Esophagus mucosa (tissue), 1 donor: Measurements from ENCODE around the gene KRT32. TPM values are rescaled to one million over a fixed set of nuclear protein-coding genes. Genes with fewer than 3 reads are reported as not detected.
"Not testable (repeated sequence)": the region's sequence is repeated elsewhere in the genome, so short reads cannot be mapped to it uniquely, and the experiment has no call there.

Experiments
- ATAC-seq: fragments of 200-7000 bp; cut with Tn5 transposase; one replicate; pipeline ENCODE4 v1.9.1; 2020
- total RNA-seq: library from RNA; stranded (reverse); gene quantifications from one replicate; pipeline ENCODE4 v1.2.4, GENCODE V29; 2023
- donor health status: DM: yes; HTN: yes; CAD: no.

KRT32 gene
- total RNA-seq, 1 donor from 2014 or later, result 0.80 TPM

DNA sequence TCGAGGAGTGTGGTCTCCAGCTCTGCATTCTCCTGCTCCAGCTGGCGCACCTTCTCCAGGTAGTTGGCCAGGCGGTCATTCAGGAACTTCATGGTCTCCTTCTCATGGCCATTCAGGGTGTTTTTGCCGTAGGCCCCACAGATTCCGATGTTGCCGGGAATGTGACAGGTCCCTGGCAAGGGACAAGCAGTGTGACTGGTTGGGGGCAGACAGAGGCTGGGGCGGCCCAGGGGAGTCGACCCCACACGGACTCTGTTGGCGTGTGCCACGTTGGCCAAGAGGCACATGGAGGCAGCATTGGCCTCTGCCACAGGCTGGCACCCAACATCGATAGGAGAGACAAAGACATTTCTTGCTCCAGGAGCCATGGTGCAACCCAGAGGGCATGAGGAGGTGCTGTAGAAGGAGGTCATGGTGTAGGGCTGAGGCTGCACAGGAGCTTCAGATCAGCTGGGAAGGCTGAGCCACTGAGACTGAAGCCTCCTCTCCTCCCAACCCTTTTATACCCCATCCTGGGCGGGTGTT lies 43.0 kb downstream of the KRT32 start, which contains the start of gene KRT37:
TSS of gene KRT37 (minus strand) at position 475 of the 525 bp plus-strand sequence. CDS start at position 413, 62 bp downstream.
- no peak for ATAC-seq

DNA sequence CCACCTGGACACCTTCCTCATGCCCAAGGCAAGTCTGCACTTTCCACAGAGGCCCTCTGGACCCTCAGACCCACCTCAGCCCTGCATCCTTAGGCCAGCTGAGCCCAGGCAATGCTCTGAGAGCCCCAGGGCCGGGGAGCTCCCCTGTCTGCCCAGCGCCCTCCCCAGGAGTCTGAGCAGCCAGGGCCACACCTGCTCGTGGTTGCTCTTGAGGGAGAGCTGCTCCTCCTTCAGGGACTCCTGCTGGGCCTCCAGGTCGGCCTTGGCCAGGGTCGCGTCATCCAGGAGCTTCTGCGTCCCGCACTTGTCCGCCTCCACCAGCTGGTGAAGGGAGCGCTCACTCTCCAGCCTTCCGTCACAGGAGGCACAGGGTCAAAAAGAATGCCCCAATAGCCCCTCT lies 44.6 kb downstream of the KRT32 start:
- ATAC-seq, result not testable (repeated sequence)

DNA sequence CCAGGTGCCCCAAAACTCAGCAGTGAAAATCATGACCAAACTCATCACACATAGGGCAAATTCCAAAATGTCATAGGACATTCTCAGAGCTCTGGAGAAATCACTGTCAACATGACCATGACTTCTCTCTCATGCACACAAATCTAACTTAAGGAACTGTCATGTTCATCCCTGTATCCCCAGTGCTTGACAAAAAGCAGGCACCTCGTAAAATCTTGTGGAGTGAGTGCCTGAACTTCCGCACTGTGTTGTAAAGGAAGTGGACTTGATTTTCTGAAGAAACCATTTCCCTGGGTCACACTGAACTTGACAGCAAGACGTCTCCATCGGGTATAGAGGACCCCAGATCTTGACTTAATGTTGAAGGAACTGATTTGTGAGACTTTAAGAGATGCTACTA lies 45.6 kb downstream of the KRT32 start:
- no peak for ATAC-seq

DNA sequence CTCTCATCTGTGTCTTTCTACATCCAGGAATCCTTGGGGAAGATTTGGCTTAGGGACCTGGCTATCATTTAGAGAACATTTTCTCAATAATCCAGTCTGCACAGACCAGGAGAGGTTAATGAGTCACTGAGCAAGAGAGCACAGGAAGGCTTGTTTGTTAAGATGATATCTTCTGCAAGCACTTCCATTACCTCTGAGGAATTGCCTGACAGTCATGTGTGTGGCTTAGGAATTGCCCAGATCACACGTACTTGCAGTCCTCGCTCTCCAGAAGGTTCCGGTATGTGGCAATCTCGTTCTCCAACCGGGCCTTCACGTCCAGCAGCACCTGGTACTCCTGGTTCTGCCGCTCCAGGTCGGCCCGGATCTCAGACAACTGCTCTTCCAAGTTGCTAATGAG lies 46.1 kb downstream of the KRT32 start:
- peak; percentile 79 for ATAC-seq

DNA sequence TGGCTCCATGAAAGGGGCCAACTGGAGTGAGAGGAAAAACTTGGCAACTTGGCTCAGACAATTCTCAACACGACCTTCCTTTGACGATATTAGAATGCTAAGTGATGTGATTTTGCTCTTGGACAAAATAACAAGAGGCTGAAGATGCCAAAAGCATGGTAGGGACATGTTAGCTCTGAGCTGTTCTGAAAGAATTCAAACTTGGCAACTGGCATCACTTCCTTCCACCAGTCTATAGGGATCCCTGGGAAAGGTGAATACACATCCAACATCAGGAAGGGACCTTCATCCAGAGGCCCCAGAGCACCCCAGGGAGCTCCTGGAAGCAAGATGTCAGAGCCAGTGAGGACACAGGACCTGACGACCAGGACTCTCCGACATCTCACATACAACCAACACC lies 47.1 kb downstream of the KRT32 start:
- ATAC-seq, result peak; percentile 36

DNA sequence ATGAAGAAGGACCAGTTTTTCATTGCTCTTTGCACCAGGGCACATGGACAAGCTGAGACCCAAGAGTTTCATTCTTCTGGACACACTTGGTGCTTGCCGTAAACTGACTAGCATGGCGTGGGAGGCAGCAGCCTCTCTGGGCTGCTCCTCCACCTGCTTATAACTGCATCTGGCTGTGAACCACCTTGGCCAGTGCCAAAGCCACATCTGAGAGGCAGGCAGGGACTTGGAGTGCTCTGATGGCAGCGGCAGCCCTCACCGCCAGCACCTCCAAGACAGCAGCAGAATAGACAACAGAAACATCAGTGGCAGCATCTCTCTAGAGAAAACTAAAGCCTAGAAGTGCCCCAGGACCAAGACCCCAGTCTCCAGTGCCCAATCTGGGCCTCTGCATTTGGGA lies 47.5 kb downstream of the KRT32 start:
- ATAC-seq, result no peak

DNA sequence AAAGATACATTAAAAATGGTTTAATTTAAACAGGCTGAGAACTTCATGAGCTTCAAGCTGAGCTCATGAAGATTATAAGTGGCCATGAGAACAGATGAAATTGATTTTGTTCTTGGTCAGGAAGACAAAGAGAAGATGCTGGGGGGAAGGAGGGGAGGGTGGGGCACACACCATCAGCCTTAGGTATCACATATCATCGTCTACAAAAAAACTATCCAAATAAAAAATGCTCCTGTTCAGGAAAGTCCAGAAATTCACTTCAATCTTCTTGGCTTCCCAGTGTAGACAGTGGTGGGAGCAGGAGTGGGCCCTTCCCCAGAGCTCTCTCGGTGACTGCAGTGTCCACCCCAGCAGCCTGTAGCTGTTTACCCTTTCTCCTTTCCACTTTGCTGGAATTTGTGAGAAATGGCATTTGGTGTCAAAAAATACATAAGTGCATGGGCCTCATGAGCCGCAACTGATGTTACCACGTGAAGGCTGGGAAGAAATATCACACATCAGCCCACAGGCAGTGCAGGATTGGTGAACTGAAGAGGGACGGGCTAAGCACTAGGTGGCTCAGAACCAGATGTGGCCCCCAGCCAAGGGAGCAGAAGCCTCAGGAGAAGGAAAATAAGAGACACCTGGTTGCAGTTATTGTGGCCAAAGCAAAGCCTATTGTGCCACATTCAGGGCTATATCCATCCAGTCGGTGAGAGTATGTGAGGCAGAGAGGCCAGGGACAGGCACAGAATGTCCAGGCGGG lies 48.9 kb downstream of the KRT32 start:
- no peak for ATAC-seq

DNA sequence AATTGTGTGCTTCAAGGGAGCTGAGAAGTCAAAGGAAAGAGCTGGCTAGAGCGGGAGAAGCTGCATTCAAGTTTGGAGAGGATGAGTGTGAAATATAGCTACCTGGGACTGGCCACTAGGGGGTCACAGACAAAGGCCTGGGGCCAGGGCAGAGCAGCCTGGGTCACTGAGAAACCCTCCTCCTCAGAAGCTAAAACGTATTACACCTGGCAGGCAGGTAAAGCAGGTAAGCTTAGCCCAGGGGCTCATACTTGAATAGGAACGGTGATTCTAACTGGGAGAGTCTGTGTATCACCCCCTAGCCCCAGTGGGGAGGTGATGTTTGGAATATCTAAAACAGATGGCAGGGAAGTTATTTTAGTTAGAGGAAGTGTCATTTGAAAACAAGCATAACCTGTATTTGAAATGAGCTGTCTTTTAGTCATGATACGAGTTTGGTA lies 49.6 kb downstream of the KRT32 start:
- ATAC-seq, result peak; percentile 66

DNA sequence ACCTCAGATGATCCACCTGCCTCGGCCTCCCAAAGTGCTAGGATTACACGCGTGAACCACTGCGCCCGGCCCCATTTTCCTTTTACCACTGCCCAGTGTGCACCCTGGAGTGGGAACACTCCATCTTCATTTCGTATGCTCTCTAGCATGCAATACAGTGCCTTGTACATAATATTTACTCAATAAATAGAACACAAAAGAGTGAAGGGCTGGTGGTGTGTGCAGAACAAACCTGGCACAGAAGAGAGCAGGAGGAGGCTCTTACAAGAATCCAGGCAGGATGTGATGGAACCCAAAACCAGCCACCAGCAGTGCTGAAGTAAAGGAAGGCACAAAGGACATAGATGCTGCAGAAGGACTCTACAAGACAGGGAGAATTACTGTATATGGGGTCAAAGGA lies 50.1 kb downstream of the KRT32 start:
- ATAC-seq, result no peak

DNA sequence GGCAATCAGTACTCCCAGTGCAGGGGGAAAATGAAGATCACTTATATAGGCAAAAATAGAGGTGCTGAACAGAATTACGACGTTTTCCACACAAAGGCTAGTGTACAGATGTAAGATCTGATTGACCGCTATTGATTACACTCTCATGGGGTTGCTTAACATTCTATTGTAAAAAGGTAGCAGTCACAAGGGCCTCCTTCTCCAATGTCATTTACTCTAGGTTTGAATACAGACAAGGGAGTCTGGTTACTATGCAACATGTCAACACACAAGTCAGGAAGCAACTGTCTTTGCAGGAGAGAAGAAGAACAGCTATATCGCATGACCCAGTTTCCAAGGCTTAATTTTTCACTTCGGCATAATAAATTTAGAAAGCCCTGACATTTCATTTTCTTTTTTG lies 50.7 kb downstream of the KRT32 start:
- no peak for ATAC-seq

DNA sequence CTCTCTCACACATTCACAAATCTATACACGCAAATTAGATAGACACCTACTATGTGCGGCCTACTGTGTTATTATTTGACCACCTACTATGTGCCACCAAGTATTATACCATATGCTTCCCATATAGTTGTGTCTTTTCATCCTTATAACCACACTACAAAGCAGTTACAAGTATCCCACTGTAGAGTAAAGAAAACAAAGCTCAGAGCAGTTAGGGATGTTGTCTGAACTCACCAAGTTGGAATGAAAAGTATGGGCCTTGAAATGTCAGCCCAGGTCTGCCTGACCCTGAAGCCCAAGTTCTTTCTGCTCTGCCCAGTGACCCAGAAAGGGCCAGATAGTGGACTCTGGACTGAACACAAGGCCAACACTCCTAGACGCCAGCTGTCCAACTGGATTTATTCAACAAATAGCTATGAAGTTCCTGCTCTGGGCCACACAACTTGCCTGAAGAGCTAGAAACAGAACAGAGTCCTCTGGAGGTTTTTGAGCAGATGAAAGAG lies 51.3 kb downstream of the KRT32 start:
- ATAC-seq, result no peak

DNA sequence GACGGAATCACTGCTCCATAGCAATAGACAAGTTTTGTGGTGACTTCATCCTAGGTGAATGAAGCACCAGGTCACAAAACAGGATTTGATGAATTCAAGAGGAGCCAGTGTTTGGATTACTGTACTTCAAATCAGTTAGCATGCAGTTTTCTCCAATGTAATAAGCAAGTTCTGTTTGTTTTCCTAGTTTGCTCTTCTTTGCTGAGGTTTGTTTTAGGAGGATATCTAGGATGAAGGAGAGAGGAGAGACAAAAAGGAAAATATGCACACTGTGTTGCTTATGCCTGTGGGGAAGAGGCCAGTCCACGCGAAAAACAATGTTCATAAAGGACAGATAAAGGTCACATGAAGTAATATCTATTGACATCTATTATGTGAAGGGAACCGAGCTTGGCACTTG lies 51.8 kb downstream of the KRT32 start:
- ATAC-seq, result no peak

DNA sequence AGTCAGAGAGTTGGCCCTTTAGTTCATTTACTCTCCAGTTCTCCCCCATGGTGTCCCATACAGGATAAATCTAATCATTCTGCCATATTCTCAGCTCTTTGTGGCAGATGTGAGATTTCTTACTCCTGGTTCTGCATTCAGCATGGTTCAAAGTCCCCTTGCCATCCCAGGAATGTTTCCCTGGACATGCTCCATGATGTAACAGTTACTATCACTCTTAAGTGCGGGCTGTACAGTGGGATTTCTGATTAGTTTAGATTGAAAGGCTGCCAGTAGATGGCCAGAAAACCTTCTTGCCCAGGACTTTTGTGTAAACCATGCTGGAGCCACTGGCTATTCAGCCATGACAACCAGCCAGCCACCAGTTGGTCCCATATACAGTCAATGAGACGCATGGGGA lies 53.2 kb downstream of the KRT32 start:
- ATAC-seq, result no peak

DNA sequence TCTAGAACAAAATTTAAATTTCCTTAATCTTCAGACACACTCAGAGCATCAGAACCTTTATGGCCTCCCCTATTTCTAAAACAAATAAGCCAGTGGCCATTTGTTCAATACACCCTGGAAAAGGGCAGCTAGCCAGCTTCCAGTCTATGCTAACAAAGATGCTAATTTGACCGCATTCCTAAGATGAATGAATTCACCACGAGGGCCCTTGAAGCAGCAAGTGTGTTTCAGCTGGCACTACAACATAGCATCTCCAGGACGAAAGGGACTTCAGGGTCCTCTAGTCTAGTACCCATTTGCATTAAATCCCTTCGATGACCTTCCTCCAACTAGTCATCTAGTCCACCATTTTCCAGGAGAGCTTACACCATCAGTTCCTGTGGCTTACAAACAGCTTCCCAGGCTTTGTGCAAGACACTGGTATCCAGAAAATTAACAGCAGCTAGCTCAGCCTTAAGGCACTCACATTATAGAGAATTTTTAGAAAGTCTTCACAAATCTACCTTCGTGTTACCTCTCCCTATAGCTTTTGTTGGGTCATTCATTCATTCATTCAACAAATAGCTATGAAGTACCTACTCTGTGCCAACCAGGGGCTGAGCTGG lies 53.7 kb downstream of the KRT32 start:
- ATAC-seq, result no peak

DNA sequence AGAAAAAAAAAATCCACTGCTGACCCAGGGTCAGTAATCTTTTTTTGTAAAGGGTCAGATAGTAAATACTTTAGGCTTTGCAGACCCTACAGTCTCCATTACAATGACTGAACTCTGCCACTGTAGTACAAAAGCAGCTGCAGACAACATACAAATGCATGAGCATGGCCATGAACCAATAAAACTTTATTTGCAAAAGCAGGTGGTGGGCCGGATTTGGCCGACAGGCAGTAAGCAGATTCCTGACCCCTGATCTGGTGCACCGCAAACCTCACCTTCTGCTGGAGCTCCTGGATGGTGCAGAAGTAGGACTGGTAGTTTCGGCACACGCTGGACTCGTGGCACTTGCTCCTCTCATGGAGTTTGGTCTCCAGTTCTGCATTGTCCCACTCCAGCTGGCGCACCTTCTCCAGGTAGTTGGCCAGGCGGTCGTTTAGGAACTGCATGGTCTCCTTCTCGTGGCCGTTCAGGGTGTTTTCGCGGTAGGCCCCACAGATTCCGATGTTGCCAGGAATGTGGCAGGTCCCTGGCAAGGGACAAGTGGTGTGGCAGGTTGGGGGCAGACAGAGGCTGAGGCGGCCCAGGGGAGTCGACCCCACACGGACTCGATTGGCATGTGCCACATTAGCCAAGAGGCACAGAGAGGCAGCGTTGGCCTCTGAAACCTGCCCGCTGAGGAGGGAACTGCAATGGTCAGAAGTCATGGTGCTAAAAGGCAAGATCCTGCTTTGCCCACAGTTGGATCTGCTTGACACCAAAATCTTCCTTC lies 55.9 kb downstream of the KRT32 start:
- ATAC-seq, result no peak

Other genes starting within 250 kb of the KRT32 start
- not detected for gene KRTAP9-2, start 240.7 kb downstream of the KRT32 start, total RNA-seq
- not detected for gene KRTAP9-3, start 234.9 kb downstream of the KRT32 start, total RNA-seq
- not detected for gene KRTAP9-8, start 229.4 kb downstream of the KRT32 start, total RNA-seq
- not detected for gene KRTAP9-4, start 217.7 kb downstream of the KRT32 start, total RNA-seq
- gene KRTAP9-9, start 212.0 kb downstream of the KRT32 start, total RNA-seq, result not detected
- gene KRTAP9-6, start 202.0 kb downstream of the KRT32 start, total RNA-seq, result not detected
- gene KRTAP9-7, start 191.7 kb downstream of the KRT32 start, total RNA-seq, result not detected
- not detected for gene KRTAP29-1, start 164.5 kb downstream of the KRT32 start, total RNA-seq
- gene KRTAP16-1, start 158.1 kb downstream of the KRT32 start, total RNA-seq, result not detected
- not detected for gene KRTAP17-1, start 151.7 kb downstream of the KRT32 start, total RNA-seq
- 0.92 TPM for gene KRT33A, start 116.6 kb downstream of the KRT32 start, total RNA-seq
- not detected for gene KRT33B, start 97.6 kb downstream of the KRT32 start, total RNA-seq
- 0.44 TPM for gene KRT34, start 85.1 kb downstream of the KRT32 start, total RNA-seq
- gene KRT31, start 69.8 kb downstream of the KRT32 start, total RNA-seq, result 4.4 TPM
- gene KRT37, start 42.8 kb downstream of the KRT32 start, total RNA-seq, result not detected
- not detected for gene KRT38, start 26.4 kb downstream of the KRT32 start, total RNA-seq
- gene KRT35, start 13.8 kb upstream of the KRT32 start, total RNA-seq, result not detected
- not detected for gene KRT36, start 22.5 kb upstream of the KRT32 start, total RNA-seq
- 44,686 TPM for gene KRT13, start 38.2 kb upstream of the KRT32 start, total RNA-seq
- 2,810 TPM for gene KRT15, start 51.5 kb upstream of the KRT32 start, total RNA-seq
- gene KRT19, start 60.9 kb upstream of the KRT32 start, total RNA-seq, result 366 TPM
- 0.16 TPM for gene KRT9, start 104.7 kb upstream of the KRT32 start, total RNA-seq
- gene KRT14, start 119.5 kb upstream of the KRT32 start, total RNA-seq, result 5,105 TPM
- gene KRT16, start 145.4 kb upstream of the KRT32 start, total RNA-seq, result 2,310 TPM
- 380 TPM for gene KRT17, start 157.2 kb upstream of the KRT32 start, total RNA-seq
- 725 TPM for gene EIF1, start 221.5 kb upstream of the KRT32 start, total RNA-seq
- gene GAST, start 244.9 kb upstream of the KRT32 start, total RNA-seq, result not detected